Measurements from ENCODE around the gene GAS7.

The GAS7 gene

GRCh38 chr17:10091046-10091445, 107.4 kb downstream of the GAS7 start:
- no peak overlapping the region for H2AFZ ChIP-seq (ENCODE audit: low read length)
- H4K20me1 ChIP-seq (ENCODE audit: insufficient read depth, low read length) = no peaks in the 10 kb centered on the region
- no peaks in the 10 kb centered on the region for H3K9me2 ChIP-seq (ENCODE audit: low read depth, low read length)
- no peaks in the 10 kb centered on the region for H3K9me3 ChIP-seq (ENCODE audit: low read length)
- no peak overlapping the region for H3K4me3 ChIP-seq (ENCODE audit: low read depth, low read length, poor library complexity, severe bottlenecking)
- H3K79me2 ChIP-seq (ENCODE audit: insufficient read depth, low read length) = no peaks in the 10 kb centered on the region
- H3K9ac ChIP-seq (ENCODE audit: low read length) = no peak overlapping the region
- no peak for TF ChIP-seq CTCF (IDR thresholded peaks at IDR 0.05; ENCODE audit: low read length)
- no peak for TF ChIP-seq EZH2 (IDR thresholded peaks at IDR 0.05; ENCODE audit: borderline replicate concordance, low read length)
- no peaks in the 10 kb centered on the region for H3K4me1 ChIP-seq (ENCODE audit: insufficient read depth, low read length, severe bottlenecking)
- H3K27me3 ChIP-seq (ENCODE audit: insufficient read depth, low read length) = no peaks in the 10 kb centered on the region
- H3K4me2 ChIP-seq (ENCODE audit: low read length) = no peak overlapping the region
- H3F3A ChIP-seq (ENCODE audit: insufficient read depth, low read length) = no peaks in the 10 kb centered on the region
- H3K27ac ChIP-seq (ENCODE audit: low read depth, low read length, poor library complexity, severe bottlenecking) = no peak overlapping the region
- no peaks in the 10 kb centered on the region for H3K36me3 ChIP-seq (ENCODE audit: insufficient read depth, low read length)

- Histone ChIP-seq H3K4me1 (ENCODE audit: insufficient read depth, low read length, severe bottlenecking) (no peaks in the 10 kb centered on the region), H2AFZ (ENCODE audit: low read length) (no peak overlapping the region), H4K20me1 (ENCODE audit: insufficient read depth, low read length) (no peaks in the 10 kb centered on the region), H3K9me2 (ENCODE audit: low read depth, low read length) (no peaks in the 10 kb centered on the region), H3K36me3 (ENCODE audit: insufficient read depth, low read length) (no peaks in the 10 kb centered on the region), H3K9ac (ENCODE audit: low read length) (no peak overlapping the region), H3F3A (ENCODE audit: insufficient read depth, low read length) (no peaks in the 10 kb centered on the region), H3K9me3 (ENCODE audit: low read length) (no peaks in the 10 kb centered on the region), H3K27ac (ENCODE audit: low read depth, low read length, poor library complexity, severe bottlenecking) (no peak overlapping the region), H3K4me3 (ENCODE audit: low read depth, low read length, poor library complexity, severe bottlenecking) (no peak overlapping the region), H3K79me2 (ENCODE audit: insufficient read depth, low read length) (no peaks in the 10 kb centered on the region), H3K4me2 (ENCODE audit: low read length) (no peak overlapping the region), H3K27me3 (ENCODE audit: insufficient read depth, low read length) (no peaks in the 10 kb centered on the region)
- TF ChIP-seq EZH2 (IDR thresholded peaks at IDR 0.05; ENCODE audit: borderline replicate concordance, low read length) (no peak), CTCF (IDR thresholded peaks at IDR 0.05; ENCODE audit: low read length) (no peak)
These were observed 109.1 kb downstream of the GAS7 start for GRCh38 chr17:10089196-10089804.

GRCh38 chr17:10088444-10088843, 110.0 kb downstream of the GAS7 start:
- TF ChIP-seq EZH2 (IDR thresholded peaks at IDR 0.05; ENCODE audit: borderline replicate concordance, low read length) = no peak
- no peak for TF ChIP-seq CTCF (IDR thresholded peaks at IDR 0.05; ENCODE audit: low read length)
- Histone ChIP-seq H3K79me2 (ENCODE audit: insufficient read depth, low read length) (no peaks in the 10 kb centered on the region), H3K4me2 (ENCODE audit: low read length) (no peak overlapping the region), H3K4me3 (ENCODE audit: low read depth, low read length, poor library complexity, severe bottlenecking) (no peak overlapping the region), H3K27me3 (ENCODE audit: insufficient read depth, low read length) (no peaks in the 10 kb centered on the region; the same call in 1 of the 2 replicates), H3K4me1 (ENCODE audit: insufficient read depth, low read length, severe bottlenecking) (no peaks in the 10 kb centered on the region), H3K9me2 (ENCODE audit: low read depth, low read length) (no peaks in the 10 kb centered on the region), H3K27ac (ENCODE audit: low read depth, low read length, poor library complexity, severe bottlenecking) (no peak overlapping the region), H3K9me3 (ENCODE audit: low read length) (no peaks in the 10 kb centered on the region), H3F3A (ENCODE audit: insufficient read depth, low read length) (no peaks in the 10 kb centered on the region), H4K20me1 (ENCODE audit: insufficient read depth, low read length) (no peaks in the 10 kb centered on the region), H3K9ac (ENCODE audit: low read length) (no peak overlapping the region), H3K36me3 (ENCODE audit: insufficient read depth, low read length) (no peaks in the 10 kb centered on the region), H2AFZ (ENCODE audit: low read length) (no peak overlapping the region)
